GM21526 (cell line): Measurements from ENCODE around the gene COL5A1.

Source experiments
- ATAC-seq: cut with Tn5 transposase; IDR thresholded peaks from one replicate; pipeline ENCODE4 v1.9.1; 2021; ENCODE audit warnings: moderate library complexity; ENCODE audit not compliant: unreplicated experiment, low FRiP score

Gene COL5A1

DNA sequence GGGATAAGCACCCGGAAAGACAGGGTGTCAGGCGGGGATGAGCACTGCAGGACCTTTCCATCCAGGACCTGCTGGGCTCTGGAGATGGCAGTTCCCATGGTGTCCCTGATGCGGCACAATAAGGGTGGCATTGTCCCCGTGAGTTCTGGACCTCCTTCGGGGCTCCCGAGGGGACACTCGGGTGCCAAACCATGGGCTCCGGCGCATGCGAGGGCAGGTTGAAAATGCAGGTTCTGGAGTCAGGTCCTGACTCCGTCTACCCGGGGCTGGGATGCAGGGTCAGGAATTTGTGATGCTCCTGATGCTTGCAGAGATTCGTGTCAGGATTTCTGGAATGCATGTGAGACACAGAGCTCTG lies 239.7 kb downstream of the COL5A1 start:
- no peak for ATAC-seq

DNA sequence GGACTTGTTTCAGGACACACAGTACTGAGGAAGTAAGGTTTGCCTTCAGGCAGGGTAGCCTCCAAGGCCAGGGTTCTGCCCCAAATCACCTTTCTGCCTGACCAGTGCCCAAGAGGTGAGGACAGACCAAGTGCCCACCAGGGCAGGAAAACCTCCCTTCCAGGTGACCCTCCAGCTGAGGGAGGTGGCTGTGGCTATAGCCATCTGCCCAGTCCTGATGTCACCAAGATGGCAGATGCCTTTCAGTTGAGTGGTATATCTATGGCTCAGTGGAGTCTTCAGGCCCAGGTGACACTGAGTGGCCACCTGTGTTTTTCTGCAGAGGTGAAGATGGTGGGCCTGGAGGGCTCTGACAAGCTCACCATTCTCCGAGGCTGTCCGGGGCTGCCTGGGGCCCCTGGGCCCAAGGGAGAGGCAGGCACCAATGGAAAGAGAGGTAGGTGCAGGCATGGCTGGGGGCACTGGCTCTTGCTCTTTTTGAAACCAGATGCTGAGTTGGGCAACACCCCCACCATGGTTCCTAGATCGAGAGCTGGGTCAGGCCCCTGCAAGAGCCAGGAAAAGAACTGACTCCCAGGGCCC lies 240.7 kb downstream of the COL5A1 start:
- ATAC-seq = no peak

DNA sequence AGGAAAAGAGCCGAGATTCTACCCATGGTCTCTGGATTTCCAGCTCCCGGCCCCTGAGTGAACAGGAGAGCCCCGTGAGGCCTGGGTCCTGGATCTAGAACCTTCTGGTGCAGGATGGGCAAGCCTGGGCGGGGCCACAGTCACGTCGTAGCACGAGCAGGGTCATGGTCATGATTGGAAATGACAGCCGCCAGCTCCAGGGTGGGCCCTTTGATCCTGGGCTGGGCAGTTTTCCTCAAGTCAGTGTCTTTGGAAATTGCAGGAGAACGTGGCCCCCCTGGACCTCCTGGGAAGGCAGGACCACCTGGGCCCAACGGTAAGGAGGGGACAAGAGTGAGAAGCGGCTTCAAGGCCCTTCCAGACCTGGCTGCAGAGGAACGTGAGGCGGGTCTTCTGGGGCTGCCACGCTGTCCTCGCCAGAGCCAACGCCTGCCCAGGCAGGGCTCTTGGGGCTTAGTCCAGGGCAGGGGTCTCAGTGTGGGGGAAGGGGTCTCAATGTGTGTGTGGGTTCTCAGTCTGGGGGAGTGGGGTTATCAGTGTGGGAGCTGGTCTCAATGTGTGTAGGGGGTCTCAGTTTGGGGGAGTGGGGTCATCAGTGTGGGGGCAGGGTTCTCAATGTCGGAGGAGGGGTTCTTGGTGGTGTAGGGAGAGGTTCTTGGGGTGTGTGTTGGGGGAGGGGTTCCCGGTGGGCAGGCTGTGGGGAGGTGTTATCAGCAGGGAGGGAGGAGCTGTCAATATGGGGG lies 241.6 kb downstream of the COL5A1 start:
- no peak for ATAC-seq

DNA sequence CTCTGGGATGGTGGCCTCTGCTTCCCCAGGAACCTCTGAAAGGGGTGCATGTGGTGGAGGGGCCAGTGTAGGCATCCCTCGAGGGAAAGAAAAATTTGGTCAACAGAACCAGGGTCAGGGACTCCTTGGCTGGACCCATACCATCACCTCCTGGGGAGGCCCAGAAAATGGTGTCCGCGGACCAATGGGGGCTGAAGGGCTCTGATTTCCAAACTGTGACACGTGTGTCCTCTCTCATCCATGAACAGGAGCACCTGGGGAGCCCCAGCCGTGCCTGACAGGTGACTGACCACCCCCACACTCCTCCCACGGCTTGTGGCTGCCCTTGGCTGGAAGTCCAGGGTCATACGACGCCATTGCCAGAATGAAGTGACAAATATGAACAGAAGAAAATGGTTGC lies 242.9 kb downstream of the COL5A1 start:
- no peak for ATAC-seq

DNA sequence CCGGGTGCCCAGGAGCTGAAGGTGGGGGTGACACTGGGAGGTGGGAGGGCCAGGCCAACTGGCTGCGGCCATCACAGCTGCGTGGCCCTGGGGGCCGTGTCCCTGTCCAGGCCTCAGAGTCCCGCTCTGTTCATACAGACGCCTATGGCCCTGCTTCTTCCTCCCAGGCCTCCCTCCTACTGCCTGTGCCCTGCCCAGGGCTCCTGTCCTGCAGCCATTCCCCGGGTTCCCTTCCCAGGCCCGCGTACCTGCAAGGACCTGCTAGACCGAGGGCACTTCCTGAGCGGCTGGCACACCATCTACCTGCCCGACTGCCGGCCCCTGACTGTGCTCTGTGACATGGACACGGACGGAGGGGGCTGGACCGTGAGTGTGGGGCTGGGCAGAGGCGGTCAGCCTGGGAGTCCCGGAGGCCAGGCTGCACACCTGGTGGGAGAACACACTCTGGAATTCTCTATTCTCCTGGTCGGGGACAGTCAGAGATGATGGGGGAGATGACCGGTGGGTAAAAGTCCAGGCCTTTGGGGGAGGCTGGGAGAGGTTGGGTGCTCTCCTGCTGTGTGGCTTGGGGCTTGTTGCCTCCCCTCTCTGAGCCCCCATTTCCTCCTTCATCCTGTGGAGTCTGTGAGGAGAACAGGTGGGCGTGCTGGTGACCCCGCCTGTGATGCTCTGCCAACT lies 243.5 kb downstream of the COL5A1 start:
- ATAC-seq = no peak

DNA sequence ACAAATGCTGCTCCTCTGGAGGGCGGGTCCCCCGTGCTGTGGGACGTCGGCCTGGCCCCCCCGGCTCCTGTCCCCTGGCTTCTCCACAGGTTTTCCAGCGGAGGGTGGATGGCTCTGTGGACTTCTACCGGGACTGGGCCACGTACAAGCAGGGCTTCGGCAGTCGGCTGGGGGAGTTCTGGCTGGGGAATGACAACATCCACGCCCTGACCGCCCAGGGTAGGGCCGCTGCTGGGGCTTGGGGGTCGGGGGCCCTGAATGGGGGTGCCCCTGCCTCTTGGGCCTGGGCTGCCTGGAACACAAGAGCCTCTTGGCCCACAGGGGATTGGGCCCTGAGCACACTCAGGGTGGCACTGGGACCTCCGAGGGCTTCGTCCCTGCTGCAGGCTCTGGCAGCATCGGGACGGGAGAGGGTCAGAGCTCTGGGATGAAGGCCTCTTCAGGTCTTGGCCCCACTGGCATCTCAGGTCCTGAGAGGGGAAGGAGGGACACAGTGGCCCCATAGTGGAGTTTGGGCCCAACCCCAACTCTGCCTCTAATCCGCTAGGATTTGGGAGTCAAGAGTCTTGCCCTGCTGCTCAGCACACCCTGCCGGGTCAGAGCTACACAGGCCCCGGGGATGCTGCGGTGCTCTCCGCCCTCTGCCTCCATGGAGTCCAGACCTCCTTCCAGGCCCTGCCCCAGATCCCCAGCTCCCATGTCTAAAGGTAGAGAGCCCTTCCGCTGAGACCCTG lies 244.2 kb downstream of the COL5A1 start:
- no peak for ATAC-seq

DNA sequence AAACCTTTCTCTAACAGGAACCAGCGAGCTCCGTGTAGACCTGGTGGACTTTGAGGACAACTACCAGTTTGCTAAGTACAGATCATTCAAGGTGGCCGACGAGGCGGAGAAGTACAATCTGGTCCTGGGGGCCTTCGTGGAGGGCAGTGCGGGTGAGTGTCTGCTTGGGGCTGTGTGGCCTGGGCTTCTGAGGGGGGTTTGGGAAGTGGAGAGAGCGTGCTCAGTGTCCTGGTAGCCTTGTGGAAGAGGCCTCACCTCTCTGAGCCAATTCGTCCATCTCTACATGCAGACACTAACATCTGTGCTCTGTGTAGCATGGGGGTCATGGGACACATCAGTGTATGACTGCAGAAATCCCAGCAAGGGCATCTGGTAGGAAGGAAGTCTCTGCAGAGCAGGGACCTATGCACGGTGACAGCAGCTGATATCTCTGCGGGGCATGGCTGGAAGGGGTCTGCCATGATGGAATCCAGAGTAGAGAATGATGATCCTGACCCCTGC lies 244.9 kb downstream of the COL5A1 start:
- ATAC-seq = no peak

DNA sequence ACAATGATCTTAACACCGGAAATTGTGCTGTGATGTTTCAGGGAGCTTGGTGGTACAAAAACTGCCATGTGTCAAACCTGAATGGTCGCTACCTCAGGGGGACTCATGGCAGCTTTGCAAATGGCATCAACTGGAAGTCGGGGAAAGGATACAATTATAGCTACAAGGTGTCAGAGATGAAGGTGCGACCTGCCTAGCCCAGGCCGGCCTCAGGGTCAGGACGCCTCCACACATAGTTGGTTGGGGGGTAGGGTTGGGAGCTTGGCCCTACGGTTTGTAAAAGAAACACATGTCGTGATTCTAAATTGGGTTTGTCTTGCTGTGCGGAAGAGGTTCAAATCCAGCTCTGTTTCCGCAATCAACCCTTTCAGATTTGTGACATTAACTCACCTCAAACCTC lies 245.6 kb downstream of the COL5A1 start:
- ATAC-seq = no peak

DNA sequence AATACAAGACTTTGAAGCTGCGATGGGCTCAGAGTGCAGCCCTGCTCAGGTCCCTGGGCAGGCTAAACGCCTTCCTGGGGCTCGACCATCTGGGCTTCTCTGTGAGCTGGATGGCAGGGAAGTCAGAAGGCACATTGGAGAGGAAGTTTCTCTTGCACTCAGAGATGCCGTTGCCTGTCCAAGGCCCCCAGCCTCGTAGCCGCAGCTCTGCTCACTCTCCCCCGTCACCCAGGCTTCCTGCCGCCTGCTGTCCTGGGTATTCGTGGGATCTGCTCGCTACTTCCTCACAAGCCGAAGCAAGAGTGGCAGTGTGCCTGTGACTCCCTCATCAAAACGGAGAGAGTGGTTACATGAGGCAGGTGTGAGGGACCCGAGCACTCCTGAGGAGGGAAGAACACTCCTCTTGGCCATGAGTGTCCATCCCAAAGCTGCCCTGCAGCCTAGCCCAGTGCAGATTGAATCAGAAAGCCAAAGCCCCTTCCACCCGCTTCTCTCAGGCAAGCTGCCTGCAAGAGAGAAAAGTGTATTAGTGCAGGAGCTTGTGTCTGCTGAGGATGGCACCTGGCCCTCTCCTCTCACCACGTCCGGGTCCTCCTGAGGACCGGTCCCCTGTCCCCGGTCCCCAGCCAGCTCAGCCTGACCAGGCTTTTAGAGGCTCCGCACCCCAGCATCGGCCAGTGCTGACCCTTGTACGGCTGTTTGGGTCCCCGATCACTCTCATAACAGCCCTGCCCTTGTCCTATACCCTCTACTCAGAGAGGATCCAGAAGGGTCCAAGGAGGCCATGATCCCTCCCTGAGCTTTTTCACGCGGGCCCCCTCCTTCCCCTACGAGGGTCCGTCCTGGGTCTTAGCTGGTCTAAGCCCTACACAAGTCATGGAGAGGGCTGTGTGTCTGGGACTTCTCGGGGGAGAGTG lies 246.3 kb downstream of the COL5A1 start:
- no peak for ATAC-seq

DNA sequence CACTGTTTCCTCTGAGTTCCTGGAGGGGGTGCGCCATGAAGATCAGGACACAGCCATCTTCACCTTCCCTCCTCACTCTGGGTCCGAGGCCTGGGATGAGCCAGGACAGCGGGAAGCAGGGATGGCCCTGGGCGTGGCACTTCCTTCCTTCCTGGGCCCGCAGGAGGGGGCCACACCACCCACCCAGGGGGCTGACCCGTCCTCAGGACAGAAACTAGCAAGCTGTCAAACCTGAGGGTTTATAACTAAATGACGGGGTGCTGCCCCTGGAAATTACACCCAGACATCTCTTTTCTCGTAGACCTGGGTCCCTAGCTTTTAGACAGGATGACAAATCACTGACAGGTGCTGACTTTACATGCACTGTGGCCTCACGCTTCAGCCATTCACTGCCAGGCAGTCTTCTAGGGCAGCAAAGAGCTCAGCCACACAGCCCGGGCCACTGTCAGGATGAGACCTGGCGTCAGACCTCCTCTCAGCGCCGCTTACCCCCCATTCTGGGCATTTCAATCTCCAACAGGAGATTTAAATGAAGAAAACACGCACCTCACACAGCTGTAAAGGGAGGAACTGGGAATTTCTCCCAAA lies 247.1 kb downstream of the COL5A1 start:
- no peak for ATAC-seq

DNA sequence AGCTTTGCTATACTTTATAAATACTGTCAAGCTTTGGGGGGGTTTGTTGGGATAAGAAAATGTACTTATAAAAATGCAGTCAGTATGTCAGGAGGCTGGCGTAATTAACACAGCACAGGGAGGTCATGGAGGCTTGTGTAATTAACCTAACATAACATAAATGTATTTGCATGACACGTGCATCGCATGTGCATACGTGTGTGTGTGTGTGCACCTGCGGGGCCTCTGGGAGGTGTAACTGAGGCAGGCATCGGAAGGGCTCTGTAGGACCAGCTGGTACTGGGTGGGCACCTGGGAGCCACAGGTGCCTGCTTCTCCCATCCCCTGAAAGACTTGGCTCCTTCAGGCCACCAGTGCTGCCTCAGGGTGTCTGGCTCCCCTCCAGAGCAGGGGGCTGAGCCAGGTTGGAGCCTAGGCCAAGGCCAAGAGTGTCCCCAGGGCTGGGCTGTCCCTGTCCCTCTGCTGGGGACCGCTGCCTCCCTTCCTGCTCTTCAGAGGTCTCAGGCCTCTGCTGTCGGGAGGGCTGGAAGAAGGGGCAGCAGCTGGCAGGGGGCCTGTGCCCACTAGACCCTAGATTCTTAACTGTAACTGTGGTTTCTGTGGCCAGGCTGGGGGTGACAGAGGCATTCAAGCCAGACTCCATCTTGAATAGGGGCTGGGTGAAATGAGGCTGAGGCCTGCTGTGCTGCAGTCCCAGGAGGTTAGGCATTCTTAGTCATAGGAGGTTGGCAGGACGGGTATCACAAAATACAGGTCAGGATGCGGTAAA lies 248.0 kb downstream of the COL5A1 start:
- no peak for ATAC-seq

DNA sequence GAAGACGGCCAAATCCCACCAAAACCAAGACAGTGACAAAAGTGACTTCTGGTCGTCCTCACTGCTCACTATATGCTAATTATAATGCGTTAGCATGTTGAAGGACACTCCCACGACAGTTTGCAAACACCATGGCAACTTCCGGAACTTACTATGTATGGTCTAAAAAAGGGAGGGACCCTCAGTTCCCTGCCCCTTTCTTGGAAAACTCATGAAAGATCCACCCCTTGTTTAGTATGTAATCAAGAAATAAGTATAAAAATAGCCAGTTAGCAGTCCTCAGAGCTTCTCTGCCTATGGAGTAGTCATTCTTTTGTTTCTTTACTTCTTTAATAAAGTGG lies 248.5 kb downstream of the COL5A1 start:
- ATAC-seq = no peak

DNA sequence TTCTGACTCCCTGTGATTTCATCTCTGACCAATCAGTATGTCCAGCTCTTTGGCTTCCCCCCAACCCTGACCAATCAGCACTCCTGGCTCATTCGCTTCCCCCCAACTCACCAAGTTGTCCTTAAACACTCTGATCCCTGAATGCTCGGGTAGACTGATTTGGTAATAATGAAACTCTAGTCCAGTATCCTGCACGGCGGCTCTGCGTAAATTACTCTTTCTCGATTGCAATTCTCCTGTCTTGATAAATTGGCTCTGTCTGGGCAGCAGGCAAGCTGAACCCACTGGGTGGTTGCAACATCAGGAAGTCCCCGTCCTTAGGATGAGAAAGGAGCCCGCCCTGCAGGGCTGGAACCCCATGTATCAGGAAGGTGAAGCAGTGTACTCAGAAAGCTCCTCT lies 249.4 kb downstream of the COL5A1 start:
- no peak for ATAC-seq

DNA sequence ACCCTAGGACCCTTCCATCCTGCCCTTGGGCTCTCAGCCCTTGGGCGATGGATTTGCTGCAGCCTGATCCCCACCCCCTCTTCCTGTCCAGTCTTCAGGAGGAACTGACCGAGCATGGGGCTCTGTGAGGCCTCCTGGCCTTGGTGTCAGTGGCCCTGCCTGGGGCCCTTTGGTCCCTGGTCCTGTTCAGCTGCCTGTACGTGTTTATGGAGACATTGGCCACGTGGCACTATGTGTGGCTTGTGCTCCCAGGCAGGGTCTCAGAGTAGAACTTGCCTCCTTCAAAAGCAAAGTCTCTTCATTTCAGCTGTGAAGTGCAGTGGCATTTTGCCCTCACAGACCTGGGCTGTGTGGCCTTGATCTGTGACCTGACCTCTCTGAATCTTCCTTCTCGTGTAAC lies 250.1 kb downstream of the COL5A1 start:
- no peak for ATAC-seq

DNA sequence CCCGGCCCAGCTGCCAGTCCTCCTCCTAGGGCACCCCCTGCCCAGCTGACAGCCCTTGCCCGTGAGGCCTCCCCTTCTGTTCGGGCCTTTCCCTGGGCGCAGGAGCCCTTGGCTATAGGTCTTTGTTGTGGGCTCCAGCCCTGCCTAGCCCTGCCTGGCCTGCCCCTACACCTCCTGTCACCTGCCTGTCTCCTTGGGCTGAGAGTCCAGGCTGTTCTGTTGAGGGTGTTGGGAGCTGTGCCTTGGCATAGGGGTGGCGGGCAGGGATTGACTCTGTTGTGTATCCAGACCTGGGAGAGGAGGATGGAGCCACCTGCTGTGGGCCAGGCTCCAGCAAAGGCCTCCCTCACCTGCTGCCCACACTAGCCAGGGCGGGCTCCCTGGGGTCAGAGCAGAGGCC lies 250.6 kb downstream of the COL5A1 start:
- ATAC-seq = no peak

DNA sequence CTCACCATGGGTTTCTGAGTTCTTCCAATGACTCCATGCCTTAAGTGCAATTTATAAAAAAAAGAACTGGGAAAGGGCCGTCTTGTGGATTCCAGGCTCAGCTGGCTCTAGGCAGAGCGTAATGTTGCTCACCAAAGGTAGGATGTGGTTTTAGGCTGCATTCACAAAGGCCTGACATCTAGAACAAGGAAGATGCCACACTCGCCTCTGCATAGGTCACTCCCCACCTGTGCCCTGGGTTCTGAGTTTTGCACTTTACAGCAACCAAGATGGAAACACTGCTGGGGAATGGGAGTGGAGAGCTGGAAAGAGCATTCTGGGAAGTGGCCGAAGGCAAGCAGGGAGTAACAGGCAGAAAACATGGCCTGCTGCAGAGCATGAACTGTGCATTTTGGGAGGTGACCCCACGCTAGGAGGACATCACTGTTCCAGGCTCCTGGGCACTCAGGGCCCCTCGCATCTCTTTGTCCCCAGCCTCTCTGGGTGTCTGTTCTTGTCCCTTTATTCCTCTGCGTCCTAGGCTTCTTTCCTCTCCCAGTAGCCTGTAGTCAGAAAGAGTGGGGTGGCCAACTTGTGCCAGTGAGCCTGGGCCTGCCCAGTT lies 251.3 kb downstream of the COL5A1 start:
- no peak for ATAC-seq
